ENCODE data around the gene NDUFS6. TPM values are rescaled to one million over a fixed set of nuclear protein-coding genes. Genes with fewer than 3 reads are reported as not detected.

NDUFS6 gene
- total and polyA plus RNA-seq, 7 donors = 48.3 to 177 (median 61.5) TPM

DNA sequence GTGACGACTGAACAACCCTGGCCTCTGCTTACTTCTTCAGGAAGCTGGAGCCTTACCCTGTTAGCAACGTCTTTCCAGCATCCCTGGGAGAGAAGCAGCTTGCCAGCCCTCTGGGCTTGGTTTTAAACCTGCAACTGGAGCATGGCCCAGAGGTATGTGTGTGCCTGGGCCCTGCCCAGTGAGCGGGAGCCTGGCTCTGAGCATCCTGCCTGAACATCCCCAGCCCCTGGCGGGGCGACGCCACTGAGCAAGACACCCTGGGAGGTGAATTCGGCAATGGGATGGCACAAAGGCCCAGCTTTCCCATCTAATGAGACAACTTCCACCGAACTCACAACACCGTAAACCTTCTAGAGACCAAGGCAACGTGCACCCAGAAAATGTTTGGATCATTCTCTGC lies 57.9 kb downstream of the NDUFS6 start:
- H3K27ac ChIP-seq = no peak overlapping the region
- H3K9me3 ChIP-seq = no peaks in the 10 kb centered on the region
- no peaks in the 10 kb centered on the region for H3K4me1 ChIP-seq
- TF ChIP-seq, protein P1, sequence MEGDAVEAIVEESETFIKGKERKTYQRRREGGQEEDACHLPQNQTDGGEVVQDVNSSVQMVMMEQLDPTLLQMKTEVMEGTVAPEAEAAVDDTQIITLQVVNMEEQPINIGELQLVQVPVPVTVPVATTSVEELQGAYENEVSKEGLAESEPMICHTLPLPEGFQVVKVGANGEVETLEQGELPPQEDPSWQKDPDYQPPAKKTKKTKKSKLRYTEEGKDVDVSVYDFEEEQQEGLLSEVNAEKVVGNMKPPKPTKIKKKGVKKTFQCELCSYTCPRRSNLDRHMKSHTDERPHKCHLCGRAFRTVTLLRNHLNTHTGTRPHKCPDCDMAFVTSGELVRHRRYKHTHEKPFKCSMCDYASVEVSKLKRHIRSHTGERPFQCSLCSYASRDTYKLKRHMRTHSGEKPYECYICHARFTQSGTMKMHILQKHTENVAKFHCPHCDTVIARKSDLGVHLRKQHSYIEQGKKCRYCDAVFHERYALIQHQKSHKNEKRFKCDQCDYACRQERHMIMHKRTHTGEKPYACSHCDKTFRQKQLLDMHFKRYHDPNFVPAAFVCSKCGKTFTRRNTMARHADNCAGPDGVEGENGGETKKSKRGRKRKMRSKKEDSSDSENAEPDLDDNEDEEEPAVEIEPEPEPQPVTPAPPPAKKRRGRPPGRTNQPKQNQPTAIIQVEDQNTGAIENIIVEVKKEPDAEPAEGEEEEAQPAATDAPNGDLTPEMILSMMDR (IDR thresholded peaks at IDR 0.05) = no peak
- DNase-seq (no peak), ATAC-seq (no peak)
- no peaks in the 10 kb centered on the region for H3K36me3 ChIP-seq (ENCODE audit: insufficient read depth in 1 of 2, low read depth in 1 of 2)
- peaks cover 0 to 38% (median 3%) of the 10 kb centered on the region in 3 donors for H3K27me3 ChIP-seq (ENCODE audit: insufficient read depth in 3 of 3, low read length in 2 of 3)
- 84 to 87% (median 86%) methylated on average over 10 of the region's 10 CpGs for WGBS, 3 donors
- no peak overlapping the region for H3K4me3 ChIP-seq
- intact Hi-C loops (cut with DNase I) = no loop called here

DNA sequence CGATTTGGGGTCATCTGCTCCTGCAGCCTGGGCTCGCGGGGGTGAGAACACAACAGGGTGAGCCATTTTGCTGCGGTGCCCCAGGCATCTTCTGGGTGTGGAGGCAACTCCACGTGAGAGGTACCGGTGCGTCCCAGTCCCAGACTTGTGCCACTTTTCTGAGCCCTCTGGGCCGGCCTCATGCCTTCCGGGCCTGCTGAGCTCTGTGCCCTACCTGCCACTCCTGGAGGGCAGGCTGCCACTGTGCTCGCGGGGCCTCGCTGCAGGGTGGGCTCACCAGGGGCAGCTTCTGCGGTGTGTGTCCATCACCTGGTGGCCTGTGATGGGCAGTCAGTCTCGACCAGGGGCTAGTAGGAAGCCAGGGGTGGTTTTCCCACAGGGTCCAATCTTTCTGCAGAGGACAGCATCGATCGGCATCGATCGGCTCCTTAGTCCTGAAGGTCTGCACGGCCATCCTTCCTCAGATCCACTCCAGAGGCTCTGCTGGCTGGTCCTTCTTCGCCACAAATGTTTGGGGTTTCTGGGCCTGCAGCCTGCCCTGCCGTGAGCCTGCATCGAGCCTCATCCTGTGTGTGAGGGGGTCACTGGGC lies 58.9 kb downstream of the NDUFS6 start:
- TF ChIP-seq, protein P1 (IDR thresholded peaks at IDR 0.05) = no peak
- ATAC-seq (no peak), DNase-seq (no peak)
- Histone ChIP-seq H3K36me3 (ENCODE audit: insufficient read depth in 1 of 2, low read depth in 1 of 2) (no peaks in the 10 kb centered on the region), H3K27me3 (ENCODE audit: insufficient read depth in 3 of 3, low read length in 2 of 3) (peaks cover 0 to 31% (median 3%) of the 10 kb centered on the region in 3 donors), H3K27ac (no peak overlapping the region), H3K4me1 (no peaks in the 10 kb centered on the region), H3K4me3 (no peak overlapping the region), H3K9me3 (no peaks in the 10 kb centered on the region)
- 84 to 90% (median 85%) methylated on average over 22 of the region's 22 CpGs for WGBS, 3 donors
- intact Hi-C loops (cut with DNase I) = no loop called here

DNA sequence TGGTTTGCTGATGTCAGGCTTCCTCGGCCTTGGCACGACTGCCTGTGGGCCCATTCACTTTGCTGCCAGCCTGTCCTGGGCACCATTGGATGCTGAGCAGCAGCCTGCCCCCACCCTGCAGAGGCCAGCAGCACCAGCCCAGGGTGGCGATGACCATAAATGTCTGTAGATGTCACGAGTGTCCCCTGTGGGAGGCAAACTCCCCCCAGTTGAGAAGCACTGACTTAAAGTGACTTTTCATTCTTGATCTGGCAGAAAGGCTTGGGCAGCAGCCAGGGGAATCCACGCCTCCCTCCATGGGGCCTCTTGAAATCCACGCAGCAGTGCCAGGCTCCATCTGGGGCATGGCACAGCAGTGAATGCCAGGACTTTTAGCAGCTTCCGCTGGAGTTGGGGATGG lies 59.7 kb downstream of the NDUFS6 start:
- Histone ChIP-seq H3K9me3 (no peaks in the 10 kb centered on the region), H3K4me1 (no peaks in the 10 kb centered on the region), H3K36me3 (ENCODE audit: insufficient read depth in 1 of 2, low read depth in 1 of 2) (no peaks in the 10 kb centered on the region), H3K27ac (no peak overlapping the region), H3K27me3 (ENCODE audit: insufficient read depth in 3 of 3, low read length in 2 of 3) (peaks cover 0 to 31% (median 3%) of the 10 kb centered on the region in 3 donors), H3K4me3 (no peak overlapping the region)
- WGBS, 3 donors = 33 to 45% (median 39%) methylated on average over 7 of the region's 7 CpGs
- intact Hi-C loops (cut with DNase I) = no loop called here
- ATAC-seq (no peak), DNase-seq (no peak)
- TF ChIP-seq, protein P1 (IDR thresholded peaks at IDR 0.05) = no peak

DNA sequence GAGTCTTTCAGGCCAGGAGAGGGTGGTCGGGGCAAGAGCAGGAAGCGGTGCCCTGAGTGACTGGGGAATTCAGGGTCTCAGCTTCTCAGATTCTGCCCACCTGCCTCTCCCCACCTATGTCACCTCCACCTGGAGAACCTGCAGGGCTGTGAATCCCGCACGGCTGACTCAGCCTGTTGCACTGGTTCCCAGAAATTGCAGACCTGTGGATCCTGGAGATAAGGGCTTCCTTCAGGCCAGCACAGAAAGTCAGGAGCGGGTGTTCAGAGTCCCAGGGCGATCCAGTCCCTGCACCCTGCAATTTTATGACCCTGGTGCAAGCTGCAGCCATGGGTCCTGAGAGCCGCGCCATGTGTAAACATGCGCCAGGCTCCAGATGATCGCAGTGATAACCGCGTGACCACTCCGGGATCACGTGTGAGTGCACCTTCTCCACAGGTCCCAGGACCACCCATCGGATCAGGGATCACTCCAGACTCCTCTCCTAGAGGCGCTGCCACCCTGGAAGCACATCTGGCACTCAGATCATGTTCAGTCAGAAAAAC lies 63.8 kb downstream of the NDUFS6 start:
- Histone ChIP-seq H3K27me3 (ENCODE audit: insufficient read depth in 3 of 3, low read length in 2 of 3) (peaks cover 0 to 29% (median 0%) of the 10 kb centered on the region in 3 donors), H3K4me3 (no peak overlapping the region), H3K9me3 (no peaks in the 10 kb centered on the region), H3K27ac (no peak overlapping the region), H3K4me1 (no peaks in the 10 kb centered on the region), H3K36me3 (ENCODE audit: insufficient read depth in 1 of 2, low read depth in 1 of 2) (no peaks in the 10 kb centered on the region)
- ATAC-seq (no peak), DNase-seq (no peak)
- intact Hi-C loops (cut with DNase I) = no loop called here
- 84 to 89% (median 87%) methylated on average over 16 of the region's 16 CpGs for WGBS, 3 donors
- TF ChIP-seq, protein P1 (IDR thresholded peaks at IDR 0.05) = no peak

DNA sequence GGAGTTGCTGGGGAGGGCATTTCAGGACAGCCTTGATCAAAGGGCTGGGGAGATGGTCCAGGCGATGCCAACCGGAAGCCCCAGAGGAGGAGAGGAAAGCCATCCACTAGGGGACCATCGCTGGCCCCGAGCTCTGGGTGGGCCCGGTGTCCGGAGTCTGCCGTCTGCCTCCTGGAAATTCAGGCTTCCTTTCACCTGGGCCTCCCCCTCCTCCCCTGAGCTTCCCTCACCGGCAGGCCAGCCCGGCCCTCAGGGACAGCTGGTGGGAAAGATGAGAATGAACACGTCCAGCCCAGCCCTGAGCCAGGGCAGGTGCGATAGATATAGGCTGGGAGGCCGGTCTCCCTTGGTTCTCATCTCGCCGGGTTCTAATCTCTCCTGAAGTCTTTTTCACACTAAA lies 64.3 kb downstream of the NDUFS6 start:
- 60 to 67% (median 61%) methylated on average over 11 to 14 of the region's 14 CpGs for WGBS, 3 donors
- H3K4me3 ChIP-seq = no peak overlapping the region
- no peaks in the 10 kb centered on the region for H3K36me3 ChIP-seq (ENCODE audit: insufficient read depth in 1 of 2, low read depth in 1 of 2)
- peaks cover 0 to 29% (median 0%) of the 10 kb centered on the region in 3 donors for H3K27me3 ChIP-seq (ENCODE audit: insufficient read depth in 3 of 3, low read length in 2 of 3)
- no peak overlapping the region for H3K27ac ChIP-seq
- no peaks in the 10 kb centered on the region for H3K4me1 ChIP-seq
- no peaks in the 10 kb centered on the region for H3K9me3 ChIP-seq
- no peak for ATAC-seq
- TF ChIP-seq, protein P1 (IDR thresholded peaks at IDR 0.05) = no peak
- DNase-seq = no peak
- intact Hi-C loops (cut with DNase I) = no loop called here
